DMS153 treated with DMSO at 0.1 percent for 48 hours (cell line): Measurements from ENCODE around the gene PARVG.

ENCODE experiments used
- DNase-seq: peaks from one replicate; lab custom pipeline; 2025; ENCODE audit not compliant: unreplicated experiment; lab: John Stamatoyannopoulos, UW

The PARVG gene

GRCh38 chr22:44195189-44195871 lies 14.6 kb downstream of the PARVG start:
- no peak for DNase-seq

- DNase-seq = no peak
Observed at GRCh38 chr22:44196241-44196640, 15.5 kb downstream of the PARVG start.

- no peak for DNase-seq
Observed at GRCh38 chr22:44196731-44197131, 16.0 kb downstream of the PARVG start.

GRCh38 chr22:44197271-44197670 lies 16.5 kb downstream of the PARVG start:
- DNase-seq = no peak

- DNase-seq = no peak
Observed at GRCh38 chr22:44199164-44199563, 18.4 kb downstream of the PARVG start.

- no peak for DNase-seq
Observed at GRCh38 chr22:44199866-44200265, 19.1 kb downstream of the PARVG start.

- no peak for DNase-seq
Observed at GRCh38 chr22:44200451-44200850, 19.7 kb downstream of the PARVG start.

GRCh38 chr22:44200855-44201550 lies 20.3 kb downstream of the PARVG start:
- DNase-seq = no peak

- no peak for DNase-seq
Observed at GRCh38 chr22:44201665-44202064, 20.9 kb downstream of the PARVG start.

GRCh38 chr22:44202261-44202789 lies 21.6 kb downstream of the PARVG start:
- DNase-seq = no peak

- no peak for DNase-seq
Observed at GRCh38 chr22:44203203-44203602, 22.5 kb downstream of the PARVG start.

GRCh38 chr22:44204739-44205515 lies 24.2 kb downstream of the PARVG start:
- DNase-seq = no peak

- DNase-seq = no peak
Observed at GRCh38 chr22:44205516-44206329, 25.0 kb downstream of the PARVG start.

GRCh38 chr22:44206330-44206645 lies 25.6 kb downstream of the PARVG start:
- no peak for DNase-seq

GRCh38 chr22:44206696-44207095 lies 26.0 kb downstream of the PARVG start:
- no peak for DNase-seq

GRCh38 chr22:44207173-44207980 lies 26.7 kb downstream of the PARVG start:
- DNase-seq = no peak

GRCh38 chr22:44207981-44208317 lies 27.2 kb downstream of the PARVG start:
- DNase-seq = no peak

- no peak for DNase-seq
Observed at GRCh38 chr22:44209343-44209742, 28.6 kb downstream of the PARVG start.

- DNase-seq = no peak
Observed at GRCh38 chr22:44210722-44211121, 30.0 kb downstream of the PARVG start.

GRCh38 chr22:44211256-44211945 lies 30.7 kb downstream of the PARVG start:
- no peak for DNase-seq
